SK-N-SH treated with all-trans-retinoic acid at 6 μM for 48 hours (cell line): Measurements from ENCODE around the gene LDLRAP1.

Source experiments
- GLIS3 ChIP-seq: fragments of 250-450 bp; sonication (Bioruptor Pico); IDR thresholded peaks from 2 replicates; pipeline ENCODE4 v1.5.0; 2020; ENCODE audit warnings: mild to moderate bottlenecking, moderate library complexity
- ISL1 ChIP-seq: fragments of 250-450 bp; sonication (Bioruptor Pico); IDR thresholded peaks from 2 replicates; pipeline ENCODE4 v2.1.2; 2022; ENCODE audit warnings: mild to moderate bottlenecking, moderate library complexity
- PATZ1 ChIP-seq: fragments of 250-450 bp; sonication (Bioruptor Pico); IDR thresholded peaks from 2 replicates; pipeline ENCODE4 v1.8.0; 2020; ENCODE audit warnings: mild to moderate bottlenecking, moderate library complexity, borderline replicate concordance
- SNAI2 ChIP-seq: fragments of 250-450 bp; sonication (Bioruptor Pico); IDR thresholded peaks from 2 replicates; pipeline ENCODE4 v1.5.0; 2020; ENCODE audit warnings: mild to moderate bottlenecking, moderate library complexity
- TOX ChIP-seq: fragments of 250-450 bp; sonication (Bioruptor Pico); IDR thresholded peaks from 2 replicates; pipeline ENCODE4 v1.8.0; 2021; ENCODE audit warnings: mild to moderate bottlenecking, moderate library complexity, borderline replicate concordance
- ZC3H10 ChIP-seq: fragments of 250-450 bp; sonication (Bioruptor Pico); IDR thresholded peaks from 2 replicates; pipeline ENCODE4 v1.5.1; 2021; ENCODE audit warnings: mild to moderate bottlenecking, moderate library complexity

GRCh38 chr1:25560001-25560400 is 16.6 kb downstream of the LDLRAP1 start:
- no peak for TF ChIP-seq ISL1 (CRISPR knock-in tag)
- TF ChIP-seq ZC3H10 (CRISPR knock-in tag) = no peak
- no peak for TF ChIP-seq GLIS3 (CRISPR knock-in tag)
- TF ChIP-seq TOX (CRISPR knock-in tag) = no peak
- TF ChIP-seq PATZ1 = no peak
- TF ChIP-seq SNAI2 (CRISPR knock-in tag) = no peak
